Embryonic facial prominence (tissue), 1 donor: Measurements from ENCODE around the gene EMC8.

Source experiments
- DNase-seq: peaks from one replicate; pipeline ENCODE4 v3.0.0-alpha.2; 2016; ENCODE audit errors: extremely low spot score

The EMC8 gene

DNA sequence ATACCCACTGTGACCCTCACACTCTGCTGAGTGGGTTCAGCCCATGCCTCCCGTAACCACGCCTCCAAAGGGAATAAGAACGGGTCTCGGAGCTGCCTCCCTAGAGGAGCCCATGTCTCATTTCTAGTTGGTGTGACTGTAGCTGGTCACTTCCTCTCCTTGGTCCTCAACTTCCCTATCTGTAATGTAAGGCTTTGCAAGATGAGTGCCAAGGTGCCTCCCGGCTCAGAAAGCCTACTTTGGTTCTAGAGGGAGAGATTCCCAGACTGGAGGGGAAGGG is 69.2 kb downstream of the EMC8 start:
- no peak for DNase-seq

DNA sequence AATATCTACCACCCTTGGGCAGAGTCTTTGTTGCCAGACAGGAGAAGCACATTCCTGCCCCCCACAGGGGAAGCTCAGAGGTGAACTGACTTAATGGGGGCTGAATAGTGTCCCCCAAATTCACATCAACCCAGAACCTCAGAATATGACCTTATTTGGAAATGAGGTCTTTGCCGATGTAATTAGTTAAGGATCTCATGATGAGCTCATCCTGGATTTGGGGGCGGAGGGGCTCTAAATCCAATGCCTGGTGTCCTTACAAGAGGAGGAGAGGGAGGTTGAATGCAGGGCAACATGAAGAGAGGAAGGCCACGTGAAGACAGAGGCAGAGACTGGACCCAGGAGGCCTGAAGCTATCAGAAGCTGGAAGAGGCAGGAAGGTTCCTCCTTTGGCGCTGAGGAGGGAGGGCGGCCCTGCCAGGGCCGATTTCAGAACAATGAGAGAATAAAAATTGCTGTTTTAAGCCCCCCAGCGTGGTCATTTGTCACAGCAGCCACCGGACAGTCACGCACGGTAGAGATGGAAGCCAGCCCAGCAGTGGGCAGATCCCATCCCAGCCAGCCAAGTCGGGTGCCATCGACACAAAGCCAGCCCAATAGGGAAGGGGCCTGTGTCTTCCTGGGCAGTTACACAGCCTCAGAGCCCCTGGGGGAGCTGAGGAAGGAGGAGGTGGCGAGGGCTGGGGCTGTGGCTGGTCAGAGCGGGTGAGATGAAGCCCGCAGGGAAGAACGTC is 69.7 kb downstream of the EMC8 start:
- no peak for DNase-seq

GRCh38 chr16:85728879-85729278 is 70.5 kb downstream of the EMC8 start:
- DNase-seq = no peak
